CD4-positive, alpha-beta memory T cell (primary cell): ENCODE measurements around the gene CYSRT1. TPM values are rescaled to one million over a fixed set of nuclear protein-coding genes. Genes with fewer than 3 reads are reported as not detected.
"Not testable (repeated sequence)": the region's sequence is repeated elsewhere in the genome, so short reads cannot be mapped to it uniquely, and the experiment has no call there.

Source experiments
- CTCF ChIA-PET: fragments of 350-600 bp; sonication (Branson Sonifier 250); formaldehyde crosslinking; loops from one replicate; lab custom pipeline; 2021; ENCODE audit warnings: inconsistent platforms; ENCODE audit not compliant: partially characterized antibody; lab: Charles Lee
- POLR2A ChIA-PET: fragments of 350-600 bp; sonication (Branson Sonifier 250); formaldehyde crosslinking; loops from one replicate; lab custom pipeline; 2021; ENCODE audit not compliant: partially characterized antibody; lab: Charles Lee
- DNase-seq, 5 donors: peaks; one replicate each; pipeline versions ENCODE4 v3.0.0 to v3.0.0-alpha.2; 2020 to 2022; ENCODE audit warnings: mixed read lengths in 1 of 5
- H3K27ac ChIP-seq: one replicate; pipeline ENCODE4 v1.7.0; 2013; ENCODE audit warnings: low read depth, low read length
- H3K27me3 ChIP-seq: 2 replicates; pipeline ENCODE4 v1.7.0; 2013; ENCODE audit warnings: mild to moderate bottlenecking, low read length, moderate library complexity; ENCODE audit not compliant: insufficient read depth
- H3K36me3 ChIP-seq: 2 replicates; pipeline ENCODE4 v1.7.0; 2013; ENCODE audit warnings: mild to moderate bottlenecking, low read length, moderate library complexity; ENCODE audit not compliant: insufficient read depth
- H3K4me1 ChIP-seq: 2 replicates; pipeline ENCODE4 v1.7.0; 2013; ENCODE audit warnings: mild to moderate bottlenecking, low read length, moderate library complexity; ENCODE audit not compliant: insufficient read depth
- H3K4me3 ChIP-seq, 2 donors: one replicate each; pipeline ENCODE4 v1.7.0; 2013; ENCODE audit warnings: low read length in 2 of 2, mild to moderate bottlenecking in 1 of 2
- H3K9me3 ChIP-seq, 2 donors: one replicate each; pipeline ENCODE4 v1.7.0; 2013; ENCODE audit warnings: low read length in 2 of 2, control low read depth in 1 of 2; ENCODE audit not compliant: control insufficient read depth in 1 of 2
- H3K27ac Mint-ChIP-seq, 7 donors: one replicate each; pipeline ENCODE4 v1.8.0; 2020 to 2021; ENCODE audit warnings: mixed read lengths in 7 of 7, mild to moderate bottlenecking in 6 of 7, inconsistent platforms in 3 of 7, moderate library complexity in 3 of 7
- H3K27me3 Mint-ChIP-seq, 2 donors: one replicate each; pipeline ENCODE4 v1.8.0; 2020 to 2021; ENCODE audit warnings: mixed read lengths in 2 of 2
- H3K36me3 Mint-ChIP-seq, 2 donors: one replicate each; pipeline ENCODE4 v1.8.0; 2020 to 2021; ENCODE audit warnings: mixed read lengths in 2 of 2, inconsistent platforms in 1 of 2, mild to moderate bottlenecking in 1 of 2
- H3K4me1 Mint-ChIP-seq, 4 donors: one replicate each; pipeline ENCODE4 v1.8.0; 2020 to 2021; ENCODE audit warnings: mixed read lengths in 4 of 4, mild to moderate bottlenecking in 1 of 4
- H3K4me3 Mint-ChIP-seq, 8 donors: one replicate each; pipeline ENCODE4 v1.8.0; 2020 to 2021; ENCODE audit warnings: mixed read lengths in 8 of 8, mild to moderate bottlenecking in 7 of 8, moderate library complexity in 6 of 8, inconsistent platforms in 3 of 8
- H3K9me3 Mint-ChIP-seq, 8 donors: one replicate each; pipeline ENCODE4 v1.8.0; 2020 to 2021; ENCODE audit warnings: mixed read lengths in 8 of 8, mild to moderate bottlenecking in 5 of 8, inconsistent platforms in 3 of 8, moderate library complexity in 1 of 8
- intact Hi-C: fragments of 100-400 bp; cut with micrococcal nuclease; formaldehyde crosslinking; loops from one replicate; pipeline ENCODE4 v1.15.1; 2023
- polyA plus RNA-seq, 2 donors: library from polyadenylated mRNA; unstranded; fragments of 300-500 nt; fragmentation: Illumina TruSeq; gene quantifications; one replicate each; pipeline ENCODE4 v1.2.3, GENCODE V29; 2021
- total RNA-seq, 2 experiments: library from RNA; stranded (reverse); gene quantifications; one replicate each; pipeline ENCODE4 v1.2.3, GENCODE V29; 2021

CYSRT1 gene
- total and polyA plus RNA-seq, 4 experiments from 2014 or later = 0.25 TPM; not detected in 3

- Histone ChIP-seq H3K36me3 (peaks cover 18% of the 10 kb centered on the region), H3K9me3 (no peaks in the 10 kb centered on the region), H3K4me1 (peaks cover 33% of the 10 kb centered on the region), H3K27ac (peak overlapping the region; percentile 60), H3K4me3 (peak overlapping the region; percentile 6 to 63), H3K27me3 (no peaks in the 10 kb centered on the region)
- Mint-ChIP-seq H3K9me3 (peaks cover 0 to 9% (median 0%) of the 10 kb centered on the region in 8 donors), H3K4me3 (peak overlapping the region; percentile 80 to 92 (median 82)), H3K36me3 (peaks cover 10 to 12% of the 10 kb centered on the region in 2 donors), H3K27me3 (peaks cover 0 to 2% of the 10 kb centered on the region in 2 donors), H3K27ac (peak overlapping the region; percentile 53 to 97 (median 84)), H3K4me1 (peaks cover 6 to 43% (median 22%) of the 10 kb centered on the region in 4 donors)
- DNase-seq = peak in 4 of 5 donors; percentile 49 to 78 (median 59)
- intact Hi-C loops = loop anchor here (1.0 to 5.0 kb wide), 8 partner anchors 14 to 450 kb away; partner anchors contain the start of genes ARRDC1, NELFB, TMEM141 and TPRN
- ChIA-PET POLR2A (interaction anchor here (0.5 to 10.3 kb wide), 40 partner anchors 10 to 451 kb away, joined by 3 to 260 read pairs (median 6); partner anchors contain the start of genes CYSRT1, DPP7, EXD3 and MAN1B1), CTCF (interaction anchor here (0.9 to 2.5 kb wide), 6 partner anchors 13 to 155 kb away, joined by 3 to 9 read pairs (median 6); partner anchors contain the start of genes MAN1B1 and NELFB)
Observed at GRCh38 chr9:137241490-137242268, 16.7 kb downstream of the CYSRT1 start.

GRCh38 chr9:137242269-137243203 lies 17.6 kb downstream of the CYSRT1 start:
- Mint-ChIP-seq H3K4me1 (peaks cover 6 to 39% (median 22%) of the 10 kb centered on the region in 4 donors), H3K27ac (peak overlapping the region; percentile 73 to 90 (median 84)), H3K36me3 (peaks cover 10 to 12% of the 10 kb centered on the region in 2 donors), H3K4me3 (peak overlapping the region; percentile 80 to 84 (median 82)), H3K27me3 (peaks cover 0 to 2% of the 10 kb centered on the region in 2 donors), H3K9me3 (peaks cover 0 to 9% (median 0%) of the 10 kb centered on the region in 8 donors)
- intact Hi-C loops = loop anchor here (5.0 kb wide), 1 partner anchor 365 kb away; the partner anchor contains the start of gene ARRDC1
- no peaks in the 10 kb centered on the region for H3K27me3 ChIP-seq
- peaks cover 18% of the 10 kb centered on the region for H3K36me3 ChIP-seq
- peaks cover 28% of the 10 kb centered on the region for H3K4me1 ChIP-seq
- peak overlapping the region; percentile 60 for H3K27ac ChIP-seq
- ChIA-PET POLR2A (interaction anchor here (0.7 to 10.3 kb wide), 17 partner anchors 11 to 1133 kb away, joined by 3 to 260 read pairs (median 5); partner anchors contain the start of genes CYSRT1, EXD3, MAN1B1 and NELFB), CTCF (interaction anchor here (0.7 to 2.5 kb wide), 3 partner anchors 12 to 113 kb away, joined by 3 to 7 read pairs (median 4); partner anchors contain the start of gene NELFB)
- H3K9me3 ChIP-seq = no peaks in the 10 kb centered on the region
- DNase-seq = no peak
- H3K4me3 ChIP-seq = peak overlapping the region; percentile 6 to 63

- DNase-seq, H3K4me3 ChIP-seq, H3K27me3 ChIP-seq, H3K27ac ChIP-seq, H3K9me3 ChIP-seq, H3K27me3 Mint-ChIP-seq, H3K9me3 Mint-ChIP-seq: not testable (repeated sequence)
- Mint-ChIP-seq H3K4me3 (peak overlapping the region in 5 of 8 donors; percentile 8 to 80 (median 32)), H3K4me1 (peaks cover 6 to 37% (median 22%) of the 10 kb centered on the region in 4 donors), H3K36me3 (peaks cover 10 to 12% of the 10 kb centered on the region in 2 donors), H3K27ac (peak overlapping the region in 2 of 7 donors; percentile 61 to 86)
- ChIA-PET CTCF (interaction anchor here (2.5 kb wide), 1 partner anchor 11 kb away, joined by 7 read pairs; the partner anchor contains the start of gene NELFB), POLR2A (interaction anchor here (0.6 to 10.3 kb wide), 6 partner anchors 11 to 1134 kb away, joined by 3 to 260 read pairs (median 26); partner anchors contain the start of genes CYSRT1, NELFB, RNF208 and STPG3)
- Histone ChIP-seq H3K4me1 (peaks cover 28% of the 10 kb centered on the region), H3K36me3 (peaks cover 18% of the 10 kb centered on the region)
- intact Hi-C loops = loop anchor here (5.0 kb wide), 1 partner anchor 364 kb away; the partner anchor contains the start of gene ARRDC1
Observed at GRCh38 chr9:137243266-137243625, 18.3 kb downstream of the CYSRT1 start.

- Mint-ChIP-seq H3K4me3 (peak overlapping the region in 6 of 8 donors; percentile 8 to 80 (median 41)), H3K9me3 (peaks cover 0 to 9% (median 0%) of the 10 kb centered on the region in 8 donors), H3K4me1 (peaks cover 6 to 35% (median 22%) of the 10 kb centered on the region in 4 donors), H3K36me3 (peaks cover 10 to 12% of the 10 kb centered on the region in 2 donors), H3K27ac (peak overlapping the region in 4 of 7 donors; percentile 41 to 86 (median 69)), H3K27me3 (peaks cover 0 to 2% of the 10 kb centered on the region in 2 donors)
- no peaks in the 10 kb centered on the region for H3K9me3 ChIP-seq
- CTCF ChIA-PET = interaction anchor here (0.6 to 2.5 kb wide), 2 partner anchors 10 to 25 kb away, joined by 3 to 7 read pairs; partner anchors contain the start of gene NELFB
- no peaks in the 10 kb centered on the region for H3K27me3 ChIP-seq
- no peak overlapping the region for H3K4me3 ChIP-seq
- intact Hi-C loops = loop anchor here (5.0 kb wide), 1 partner anchor 363 kb away; the partner anchor contains the start of gene ARRDC1
- POLR2A ChIA-PET = interaction anchor here (0.6 to 10.3 kb wide), 5 partner anchors 10 to 116 kb away, joined by 3 to 260 read pairs (median 36); partner anchors contain the start of genes CYSRT1, NELFB, RNF208 and STPG3
- no peak overlapping the region for H3K27ac ChIP-seq
- peaks cover 18% of the 10 kb centered on the region for H3K36me3 ChIP-seq
- peaks cover 25% of the 10 kb centered on the region for H3K4me1 ChIP-seq
- DNase-seq = no peak
Observed at GRCh38 chr9:137243626-137244485, 18.9 kb downstream of the CYSRT1 start.

GRCh38 chr9:137244486-137245449 lies 19.8 kb downstream of the CYSRT1 start:
- Mint-ChIP-seq H3K4me3 (peak overlapping the region in 1 of 8 donors; percentile 26), H3K36me3 (peaks cover 10 to 11% of the 10 kb centered on the region in 2 donors), H3K27me3 (peaks cover 0 to 2% of the 10 kb centered on the region in 2 donors), H3K4me1 (peaks cover 6 to 28% (median 20%) of the 10 kb centered on the region in 4 donors), H3K27ac (peak overlapping the region in 2 of 7 donors; percentile 41 to 86), H3K9me3 (peaks cover 0 to 9% (median 0%) of the 10 kb centered on the region in 8 donors)
- Histone ChIP-seq H3K9me3 (no peaks in the 10 kb centered on the region), H3K36me3 (peaks cover 18% of the 10 kb centered on the region), H3K4me3 (no peak overlapping the region), H3K4me1 (peaks cover 18% of the 10 kb centered on the region), H3K27me3 (no peaks in the 10 kb centered on the region), H3K27ac (no peak overlapping the region)
- ChIA-PET POLR2A (interaction anchor here (0.8 to 10.3 kb wide), 4 partner anchors 9 to 115 kb away, joined by 3 to 260 read pairs (median 31); partner anchors contain the start of genes CYSRT1, NELFB, RNF208 and STPG3), CTCF (interaction anchor here (0.6 to 1.3 kb wide), 3 partner anchors 8 to 110 kb away, joined by 3 to 5 read pairs (median 3); no protein-coding TSS in a partner anchor)
- intact Hi-C loops = loop anchor here (5.0 kb wide), 1 partner anchor 363 kb away; the partner anchor contains the start of gene ARRDC1
- no peak for DNase-seq
